ENCODE measurements around the gene CALML5. TPM values are rescaled to one million over a fixed set of nuclear protein-coding genes. Genes with fewer than 3 reads are reported as not detected.

Gene CALML5
- total RNA-seq, 4 donors from 2014 or later = not detected

- H3K4me1 ChIP-seq = peaks cover 0 to 15% (median 0%) of the 10 kb centered on the region in 4 donors
- no peak for DNase-seq
- H3K27me3 ChIP-seq = no peaks in the 10 kb centered on the region
- no peaks in the 10 kb centered on the region for H3K9me3 ChIP-seq
- no peak for TF ChIP-seq CTCF (IDR thresholded peaks at IDR 0.05)
- TF ChIP-seq POLR2A (IDR thresholded peaks at IDR 0.05) = no peak
- no peak overlapping the region for H3K27ac ChIP-seq
- no peak overlapping the region for H3K4me3 ChIP-seq
- peaks cover 0 to 23% (median 0%) of the 10 kb centered on the region in 3 donors for H3K36me3 ChIP-seq
Measured at GRCh38 chr10:5461914-5462840, 37.2 kb downstream of the CALML5 start.

DNA sequence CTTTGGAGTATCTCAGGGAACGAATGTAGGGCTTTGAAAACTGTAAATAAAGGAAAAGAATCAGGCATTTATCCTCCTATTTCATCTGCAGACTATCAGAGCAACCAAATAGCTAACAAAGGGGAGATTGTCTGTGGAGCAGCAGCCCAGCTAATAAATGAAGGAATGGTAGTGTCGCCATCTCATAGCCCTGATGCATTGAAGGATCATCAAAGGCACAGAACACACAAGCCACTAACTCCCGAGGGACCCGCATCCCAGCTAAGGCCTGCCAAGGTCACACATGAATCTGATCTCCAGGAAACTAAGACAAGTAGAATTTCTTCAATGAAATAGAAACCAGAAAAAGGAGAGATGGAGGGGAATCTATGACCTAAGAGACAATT is 38.2 kb downstream of the CALML5 start:
- Histone ChIP-seq H3K9me3 (no peaks in the 10 kb centered on the region), H3K36me3 (peaks cover 0 to 32% (median 0%) of the 10 kb centered on the region in 3 donors), H3K27ac (no peak overlapping the region), H3K4me3 (no peak overlapping the region), H3K4me1 (peaks cover 0 to 5% (median 0%) of the 10 kb centered on the region in 4 donors), H3K27me3 (no peaks in the 10 kb centered on the region)
- DNase-seq = no peak
- TF ChIP-seq POLR2A (IDR thresholded peaks at IDR 0.05) (no peak), CTCF (IDR thresholded peaks at IDR 0.05) (no peak)

GRCh38 chr10:5460468-5461202 is 38.7 kb downstream of the CALML5 start:
- Histone ChIP-seq H3K4me3 (no peak overlapping the region), H3K36me3 (peaks cover 0 to 38% (median 0%) of the 10 kb centered on the region in 3 donors), H3K9me3 (no peaks in the 10 kb centered on the region), H3K4me1 (no peaks in the 10 kb centered on the region), H3K27ac (no peak overlapping the region), H3K27me3 (no peaks in the 10 kb centered on the region)
- TF ChIP-seq CTCF (IDR thresholded peaks at IDR 0.05) (no peak), POLR2A (IDR thresholded peaks at IDR 0.05) (no peak)
- DNase-seq = no peak

- H3K36me3 ChIP-seq = peaks cover 0 to 53% (median 0%) of the 10 kb centered on the region in 3 donors
- no peak overlapping the region for H3K27ac ChIP-seq
- TF ChIP-seq POLR2A (IDR thresholded peaks at IDR 0.05) (no peak), CTCF (IDR thresholded peaks at IDR 0.05) (no peak)
- no peaks in the 10 kb centered on the region for H3K9me3 ChIP-seq
- H3K4me1 ChIP-seq = no peaks in the 10 kb centered on the region
- no peak for DNase-seq
- H3K4me3 ChIP-seq = no peak overlapping the region
- no peaks in the 10 kb centered on the region for H3K27me3 ChIP-seq
Measured at GRCh38 chr10:5458949-5459747, 40.2 kb downstream of the CALML5 start.

GRCh38 chr10:5458425-5458824 is 40.9 kb downstream of the CALML5 start:
- H3K4me1 ChIP-seq = no peaks in the 10 kb centered on the region
- no peaks in the 10 kb centered on the region for H3K27me3 ChIP-seq
- no peaks in the 10 kb centered on the region for H3K9me3 ChIP-seq
- peaks cover 0 to 60% (median 2%) of the 10 kb centered on the region in 3 donors for H3K36me3 ChIP-seq
- no peak for DNase-seq
- TF ChIP-seq POLR2A (IDR thresholded peaks at IDR 0.05) = no peak
- TF ChIP-seq CTCF (IDR thresholded peaks at IDR 0.05) = no peak
- no peak overlapping the region for H3K27ac ChIP-seq
- H3K4me3 ChIP-seq = no peak overlapping the region

Data from Peyer's patch (tissue), 4 donors.